Neural progenitor cell (in vitro differentiated cells): ENCODE data around the gene TNIP1.

ENCODE experiments used
- CTCF ChIP-seq: fragments of 200-600 bp; sonication (generic); IDR thresholded peaks from 2 replicates; pipeline ENCODE4 v1.5.1; 2017; ENCODE audit warnings: antibody characterized with exemption, mild to moderate bottlenecking
- EZH2 ChIP-seq: fragments of 200-600 bp; sonication (generic); IDR thresholded peaks from 2 replicates; pipeline ENCODE4 v1.6.1; 2017; ENCODE audit warnings: antibody characterized with exemption, mild to moderate bottlenecking, moderate library complexity

GRCh38 chr5:151075698-151076331 is 5.0 kb downstream of the TNIP1 start:
- no peak for TF ChIP-seq CTCF
- no peak for TF ChIP-seq EZH2
